Suprapubic skin (tissue), 4 donors: ENCODE data around the gene GRID1. TPM values are rescaled to one million over a fixed set of nuclear protein-coding genes. Genes with fewer than 3 reads are reported as not detected.
"Not testable (repeated sequence)": the region's sequence is repeated elsewhere in the genome, so short reads cannot be mapped to it uniquely, and the experiment has no call there.

Experiments used
- DNase-seq, 2 donors: peaks; one replicate each; pipeline ENCODE4 v3.0.0-alpha.2; 2019; ENCODE audit warnings: low spot score in 2 of 2
- H3K27ac ChIP-seq: fragments of 200-600 bp; sonication (generic); one replicate; pipeline ENCODE4 v1.5.1; 2019
- H3K27me3 ChIP-seq: fragments of 200-600 bp; sonication (generic); one replicate; pipeline ENCODE4 v1.5.1; 2019
- H3K36me3 ChIP-seq: fragments of 200-600 bp; sonication (generic); one replicate; pipeline ENCODE4 v1.5.1; 2019
- H3K4me1 ChIP-seq: fragments of 200-600 bp; sonication (generic); one replicate; pipeline ENCODE4 v1.5.1; 2019
- H3K4me3 ChIP-seq: fragments of 200-600 bp; sonication (generic); one replicate; pipeline ENCODE4 v1.5.1; 2019; ENCODE audit warnings: mild to moderate bottlenecking
- H3K9me3 ChIP-seq: fragments of 200-600 bp; sonication (generic); one replicate; pipeline ENCODE4 v1.5.1; 2019
- EP300 ChIP-seq: sonication (generic); formaldehyde crosslinking; IDR thresholded peaks from one replicate; pipeline ENCODE4 v1.6.1; 2017; ENCODE audit warnings: antibody characterized with exemption
- POLR2A ChIP-seq, 2 donors: fragments of 450-650 bp; IDR thresholded peaks; one replicate each; pipeline ENCODE4 v1.6.1; 2017; ENCODE audit warnings: antibody characterized with exemption in 2 of 2, mild to moderate bottlenecking in 2 of 2, moderate library complexity in 2 of 2
- POLR2AphosphoS5 ChIP-seq, 3 donors: sonication (generic); formaldehyde crosslinking; IDR thresholded peaks; one replicate each; pipeline ENCODE4 v1.6.1; 2017; ENCODE audit warnings: antibody characterized with exemption in 3 of 3
- WGBS: methylation state at CpG from one replicate; pipeline ENCODE4 v1.1.5; 2018; 5-methylcytosine and 5-hydroxymethylcytosine counted together
- total RNA-seq, 4 donors: library from RNA; depleted of rRNA; stranded (reverse); fragments of >200 nt; gene quantifications; one replicate each; pipeline ENCODE4 v1.1.0, GENCODE V29; 2016
- TF ChIP-seq, protein P1 (sequence below), 2 donors: fragments of 200-600 bp in 1 of 2; fragments of 450-650 bp in 1 of 2; sonication (generic) in 1 of 2; IDR thresholded peaks; one replicate each; pipeline ENCODE4 v1.5.1; 2016 to 2019; ENCODE audit warnings: antibody characterized with exemption in 2 of 2, mild to moderate bottlenecking in 1 of 2, moderate library complexity in 1 of 2

The GRID1 gene
- total RNA-seq, 4 donors from 2014 or later: 1.8 to 3.1 (median 2.4) TPM

DNA sequence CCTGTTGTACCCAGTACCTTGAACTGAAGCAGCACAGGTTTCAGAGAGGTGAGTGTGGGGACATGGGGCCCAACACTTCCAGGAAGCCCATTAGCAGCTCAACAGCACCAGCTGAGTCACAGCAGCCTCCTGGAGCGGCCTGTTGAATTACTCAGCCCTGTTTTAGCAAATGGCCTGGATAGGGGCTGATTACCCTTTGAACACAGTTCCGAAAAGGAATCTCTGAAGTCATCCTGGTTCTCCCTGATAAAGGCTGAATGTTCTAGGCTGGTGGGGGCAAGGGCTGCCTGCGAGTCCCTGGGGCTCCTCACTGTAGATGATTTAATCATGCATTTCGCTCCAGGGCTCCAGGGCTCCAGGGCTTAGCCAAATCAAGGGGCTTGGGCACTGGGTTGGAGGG is 287.5 kb downstream of the GRID1 start:
- WGBS: 81% methylated on average over 3 of the region's 4 CpGs
- peak in 1 of 2 donors; percentile 16 for DNase-seq
- no peaks in the 10 kb centered on the region for H3K9me3 ChIP-seq
- no peaks in the 10 kb centered on the region for H3K36me3 ChIP-seq
- H3K27me3 ChIP-seq: peaks cover 4% of the 10 kb centered on the region
- H3K4me3 ChIP-seq: no peak overlapping the region
- H3K27ac ChIP-seq: no peak overlapping the region
- TF ChIP-seq POLR2A (IDR thresholded peaks at IDR 0.05) (no peak), POLR2AphosphoS5 (IDR thresholded peaks at IDR 0.05) (no peak), EP300 (no peak)
- TF ChIP-seq, protein P1, sequence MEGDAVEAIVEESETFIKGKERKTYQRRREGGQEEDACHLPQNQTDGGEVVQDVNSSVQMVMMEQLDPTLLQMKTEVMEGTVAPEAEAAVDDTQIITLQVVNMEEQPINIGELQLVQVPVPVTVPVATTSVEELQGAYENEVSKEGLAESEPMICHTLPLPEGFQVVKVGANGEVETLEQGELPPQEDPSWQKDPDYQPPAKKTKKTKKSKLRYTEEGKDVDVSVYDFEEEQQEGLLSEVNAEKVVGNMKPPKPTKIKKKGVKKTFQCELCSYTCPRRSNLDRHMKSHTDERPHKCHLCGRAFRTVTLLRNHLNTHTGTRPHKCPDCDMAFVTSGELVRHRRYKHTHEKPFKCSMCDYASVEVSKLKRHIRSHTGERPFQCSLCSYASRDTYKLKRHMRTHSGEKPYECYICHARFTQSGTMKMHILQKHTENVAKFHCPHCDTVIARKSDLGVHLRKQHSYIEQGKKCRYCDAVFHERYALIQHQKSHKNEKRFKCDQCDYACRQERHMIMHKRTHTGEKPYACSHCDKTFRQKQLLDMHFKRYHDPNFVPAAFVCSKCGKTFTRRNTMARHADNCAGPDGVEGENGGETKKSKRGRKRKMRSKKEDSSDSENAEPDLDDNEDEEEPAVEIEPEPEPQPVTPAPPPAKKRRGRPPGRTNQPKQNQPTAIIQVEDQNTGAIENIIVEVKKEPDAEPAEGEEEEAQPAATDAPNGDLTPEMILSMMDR (IDR thresholded peaks at IDR 0.05): no peak
- no peaks in the 10 kb centered on the region for H3K4me1 ChIP-seq

DNA sequence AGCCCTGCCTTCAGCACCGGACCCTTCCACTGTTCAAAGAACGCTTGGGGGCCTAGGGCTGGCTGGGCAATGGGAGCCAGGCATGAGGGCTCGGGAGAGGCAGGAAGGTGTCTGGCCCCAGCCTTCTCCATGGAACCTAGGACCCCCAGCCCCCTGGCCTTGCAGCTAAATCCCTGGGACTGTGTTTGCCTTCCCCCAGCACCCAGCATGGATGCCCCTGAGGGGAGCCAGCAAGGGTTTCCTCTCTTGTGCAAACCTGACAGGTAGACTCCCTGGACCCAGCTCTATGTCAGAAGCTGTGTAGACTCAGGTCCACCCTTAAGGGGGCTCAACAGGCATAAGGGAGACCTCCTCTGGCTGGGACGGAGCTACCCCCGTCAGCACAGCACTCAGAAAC is 288.0 kb downstream of the GRID1 start:
- Histone ChIP-seq H3K4me1 (no peaks in the 10 kb centered on the region), H3K36me3 (no peaks in the 10 kb centered on the region), H3K27me3 (peaks cover 4% of the 10 kb centered on the region), H3K4me3 (no peak overlapping the region), H3K27ac (no peak overlapping the region), H3K9me3 (no peaks in the 10 kb centered on the region)
- TF ChIP-seq POLR2AphosphoS5 (IDR thresholded peaks at IDR 0.05) (no peak), POLR2A (IDR thresholded peaks at IDR 0.05) (no peak), EP300 (no peak)
- TF ChIP-seq, protein P1 (IDR thresholded peaks at IDR 0.05): no peak
- DNase-seq: peak in 1 of 2 donors; percentile 49
- 85% methylated on average over 3 of the region's 5 CpGs for WGBS

DNA sequence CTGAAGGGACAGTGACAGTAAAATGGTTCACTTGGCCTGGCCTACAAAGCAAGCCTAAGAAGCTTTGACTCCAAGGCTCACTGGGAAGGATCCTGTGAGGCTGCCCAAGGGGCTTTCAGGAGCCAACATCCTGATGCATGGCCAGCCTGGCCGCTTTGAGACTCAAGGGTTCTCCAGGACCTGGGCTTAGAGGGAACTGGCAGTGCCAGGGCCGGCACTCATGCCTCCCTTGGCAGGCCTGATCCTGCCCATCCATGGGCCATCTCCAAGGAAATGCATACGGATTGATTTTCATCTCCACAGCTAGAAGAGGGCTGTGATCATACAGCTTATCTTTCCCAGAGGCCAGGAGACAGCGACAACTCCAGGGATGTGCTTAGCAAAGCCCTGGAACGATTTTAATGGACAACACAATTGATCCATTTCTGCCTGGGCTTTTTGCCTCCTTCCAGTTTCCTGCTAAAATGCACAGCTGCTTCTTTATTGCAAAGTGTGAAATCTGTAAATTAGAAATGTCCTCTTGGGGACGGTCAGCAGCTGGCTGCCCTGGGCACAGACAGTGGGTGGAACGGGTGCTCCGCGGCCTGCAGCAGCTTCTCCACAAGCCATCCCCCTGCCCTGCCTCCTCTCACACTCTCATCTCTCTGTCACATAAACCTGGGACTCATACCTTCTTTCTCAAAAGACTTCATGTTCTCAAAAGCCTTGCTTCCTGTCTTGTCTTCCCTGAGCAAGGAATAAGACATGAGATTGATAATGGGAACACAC is 288.5 kb downstream of the GRID1 start:
- peaks cover 4% of the 10 kb centered on the region for H3K27me3 ChIP-seq
- no peaks in the 10 kb centered on the region for H3K9me3 ChIP-seq
- no peaks in the 10 kb centered on the region for H3K4me1 ChIP-seq
- no peaks in the 10 kb centered on the region for H3K36me3 ChIP-seq
- DNase-seq: peak in 1 of 2 donors; percentile 35
- TF ChIP-seq POLR2A (IDR thresholded peaks at IDR 0.05) (no peak), EP300 (no peak), POLR2AphosphoS5 (IDR thresholded peaks at IDR 0.05) (no peak)
- TF ChIP-seq, protein P1 (IDR thresholded peaks at IDR 0.05): no peak
- no peak overlapping the region for H3K4me3 ChIP-seq
- H3K27ac ChIP-seq: no peak overlapping the region
- 72% methylated on average over 7 of the region's 9 CpGs for WGBS

DNA sequence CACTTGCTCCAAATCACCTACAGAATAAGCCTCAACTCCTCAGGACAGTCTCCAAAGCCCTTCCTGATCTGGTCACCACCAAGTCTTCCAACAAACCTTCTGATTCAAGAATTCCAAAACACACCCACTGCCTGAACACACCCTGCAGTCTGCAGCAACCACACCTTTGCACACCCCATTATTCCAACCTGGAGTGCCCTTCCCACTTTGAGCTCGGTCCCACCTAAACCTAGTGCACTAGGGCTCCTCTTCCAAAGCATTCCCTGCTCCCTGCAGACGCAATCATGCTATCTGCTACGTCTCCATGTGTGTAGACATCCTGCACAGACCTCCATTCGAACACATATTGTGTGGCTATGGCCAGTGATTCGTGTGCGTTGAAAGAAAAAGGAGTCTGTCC is 289.3 kb downstream of the GRID1 start:
- Histone ChIP-seq H3K27ac (no peak overlapping the region), H3K9me3 (no peaks in the 10 kb centered on the region), H3K4me1 (no peaks in the 10 kb centered on the region), H3K4me3 (no peak overlapping the region), H3K36me3 (no peaks in the 10 kb centered on the region), H3K27me3 (peaks cover 4% of the 10 kb centered on the region)
- WGBS: 91% methylated on average over 6 of the region's 6 CpGs
- no peak for DNase-seq
- TF ChIP-seq POLR2A (IDR thresholded peaks at IDR 0.05) (no peak), EP300 (no peak)

DNA sequence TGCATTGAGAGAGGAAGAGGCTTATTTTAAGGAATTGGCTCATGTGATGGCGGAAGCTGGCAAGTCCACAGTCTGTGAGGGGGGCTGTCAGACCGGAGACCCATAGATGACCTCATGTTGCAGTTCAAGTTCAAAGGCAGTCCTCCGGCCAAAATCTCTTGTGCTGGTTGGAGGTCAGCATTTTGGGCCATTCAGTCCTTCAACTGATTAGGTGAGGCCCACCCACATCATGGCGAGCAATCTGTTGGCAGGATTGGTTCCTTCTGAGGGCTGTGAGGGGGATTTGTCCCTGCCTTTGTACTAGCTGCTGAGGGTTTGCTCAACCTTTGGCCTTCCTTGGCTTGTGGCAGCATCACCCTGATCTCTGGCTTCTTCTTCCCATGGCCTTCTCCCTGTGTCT is 290.1 kb downstream of the GRID1 start:
- DNase-seq: peak in 1 of 2 donors; percentile 28

DNA sequence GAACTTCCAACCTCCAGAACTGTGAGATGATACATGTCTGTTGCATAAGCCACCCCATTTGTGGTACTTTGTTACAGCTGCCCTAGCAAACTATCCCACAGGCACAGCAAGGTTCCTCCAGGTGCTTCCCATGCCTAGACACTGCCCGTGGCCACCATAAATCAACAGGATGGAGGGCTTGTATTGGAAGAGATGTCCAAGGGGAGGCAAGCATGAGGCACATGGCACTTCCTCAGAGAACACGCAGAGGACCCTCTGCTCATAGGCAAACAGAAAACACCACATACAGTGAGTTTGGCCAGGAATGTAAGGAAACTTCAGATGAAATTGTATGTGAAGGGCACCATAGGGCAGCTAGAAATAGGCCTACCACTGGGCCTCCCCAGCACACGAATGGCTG is 291.1 kb downstream of the GRID1 start:
- Histone ChIP-seq H3K36me3 (no peaks in the 10 kb centered on the region), H3K27me3 (peaks cover 4% of the 10 kb centered on the region), H3K9me3 (no peaks in the 10 kb centered on the region), H3K4me1 (no peaks in the 10 kb centered on the region), H3K4me3 (no peak overlapping the region), H3K27ac (no peak overlapping the region)
- TF ChIP-seq POLR2AphosphoS5 (IDR thresholded peaks at IDR 0.05) (no peak), POLR2A (IDR thresholded peaks at IDR 0.05) (no peak), EP300 (no peak)
- TF ChIP-seq, protein P1 (IDR thresholded peaks at IDR 0.05): no peak
- DNase-seq: peak in 1 of 2 donors; percentile 30
- 91% methylated on average over 3 of the region's 3 CpGs for WGBS

More for the DNA sequence above, 290.1 kb downstream of the GRID1 start:
- not testable (repeated sequence) for H3K27me3 ChIP-seq, H3K9me3 ChIP-seq, H3K27ac ChIP-seq, H3K4me3 ChIP-seq, H3K36me3 ChIP-seq, H3K4me1 ChIP-seq
- 98% methylated on average over 4 of the region's 4 CpGs for WGBS
